ENCODE results near the gene KRT74.

The KRT74 gene

GRCh38 chr12:52573743-52574142 lies at the start of gene KRT74:
Gene KRT74 (minus strand): TSS chr12:52573843. CDS start chr12:52573777, 66 bp downstream.
- in situ Hi-C loops (cut with MboI; ENCODE audit: low sequenced_read_pairs) = no loop called here

GRCh38 chr12:52622349-52622748 lies 48.7 kb upstream of the KRT74 start:
- in situ Hi-C loops (cut with MboI; ENCODE audit: low sequenced_read_pairs) = no loop called here

- in situ Hi-C loops (cut with MboI; ENCODE audit: low sequenced_read_pairs) = no loop called here
These were observed 45.2 kb upstream of the KRT74 start for GRCh38 chr12:52618866-52619265.

- in situ Hi-C loops (cut with MboI; ENCODE audit: low sequenced_read_pairs) = no loop called here
These were observed 44.6 kb upstream of the KRT74 start, which contains the start of gene KRT73 for GRCh38 chr12:52618216-52618615. Gene KRT73 (minus strand): TSS chr12:52618559. CDS start chr12:52618524, 35 bp downstream.

GRCh38 chr12:52617403-52617785 lies 43.8 kb upstream of the KRT74 start:
- in situ Hi-C loops (cut with MboI; ENCODE audit: low sequenced_read_pairs) = no loop called here

GRCh38 chr12:52616680-52617402 lies 43.2 kb upstream of the KRT74 start:
- in situ Hi-C loops (cut with MboI; ENCODE audit: low sequenced_read_pairs) = no loop called here

GRCh38 chr12:52615912-52616311 lies 42.3 kb upstream of the KRT74 start:
- in situ Hi-C loops (cut with MboI; ENCODE audit: low sequenced_read_pairs) = no loop called here

GRCh38 chr12:52615208-52615868 lies 41.7 kb upstream of the KRT74 start:
- in situ Hi-C loops (cut with MboI; ENCODE audit: low sequenced_read_pairs) = no loop called here

- in situ Hi-C loops (cut with MboI; ENCODE audit: low sequenced_read_pairs) = no loop called here
These were observed 41.0 kb upstream of the KRT74 start for GRCh38 chr12:52614381-52615207.

- in situ Hi-C loops (cut with MboI; ENCODE audit: low sequenced_read_pairs) = no loop called here
These were observed 39.9 kb upstream of the KRT74 start for GRCh38 chr12:52613384-52614030.

- in situ Hi-C loops (cut with MboI; ENCODE audit: low sequenced_read_pairs) = no loop called here
These were observed 39.1 kb upstream of the KRT74 start for GRCh38 chr12:52612431-52613383.

- in situ Hi-C loops (cut with MboI; ENCODE audit: low sequenced_read_pairs) = no loop called here
These were observed 37.4 kb upstream of the KRT74 start for GRCh38 chr12:52611080-52611468.

- in situ Hi-C loops (cut with MboI; ENCODE audit: low sequenced_read_pairs) = no loop called here
These were observed 35.4 kb upstream of the KRT74 start for GRCh38 chr12:52608826-52609630.

GRCh38 chr12:52608161-52608560 lies 34.5 kb upstream of the KRT74 start:
- in situ Hi-C loops (cut with MboI; ENCODE audit: low sequenced_read_pairs) = no loop called here

- in situ Hi-C loops (cut with MboI; ENCODE audit: low sequenced_read_pairs) = no loop called here
These were observed 33.7 kb upstream of the KRT74 start for GRCh38 chr12:52607314-52607713.

- in situ Hi-C loops (cut with MboI; ENCODE audit: low sequenced_read_pairs) = no loop called here
These were observed 33.1 kb upstream of the KRT74 start for GRCh38 chr12:52606581-52607218.

- in situ Hi-C loops (cut with MboI; ENCODE audit: low sequenced_read_pairs) = no loop called here
These were observed 32.5 kb upstream of the KRT74 start for GRCh38 chr12:52606096-52606495.

GRCh38 chr12:52605542-52605941 lies 31.9 kb upstream of the KRT74 start:
- in situ Hi-C loops (cut with MboI; ENCODE audit: low sequenced_read_pairs) = no loop called here

- in situ Hi-C loops (cut with MboI; ENCODE audit: low sequenced_read_pairs) = no loop called here
These were observed 31.2 kb upstream of the KRT74 start for GRCh38 chr12:52604859-52605258.

Measured in HL-60/S4 (cell line).